22Rv1 (cell line): Measurements from ENCODE around the gene CNIH3.

ENCODE experiments used
- CTCF ChIP-seq: fragments of 450-650 bp; IDR thresholded peaks from 2 replicates; pipeline ENCODE4 v1.5.1; 2017; ENCODE audit warnings: mild to moderate bottlenecking
- ZFX ChIP-seq: fragments of 450-650 bp; IDR thresholded peaks from 2 replicates; pipeline ENCODE4 v1.6.1; 2017; ENCODE audit warnings: antibody characterized with exemption, borderline replicate concordance

GRCh38 chr1:224632381-224632871 is 16.3 kb downstream of the CNIH3 start:
- TF ChIP-seq CTCF (no peak), ZFX (no peak)
